HK-2 (cell line): Measurements from ENCODE around the gene TPD52L1.
"Not testable (repeated sequence)": the region's sequence is repeated elsewhere in the genome, so short reads cannot be mapped to it uniquely, and the experiment has no call there.

Experiments used
- DNase-seq: peaks from one replicate; pipeline ENCODE4 v3.0.0-alpha.2; 2018; ENCODE audit not compliant: unreplicated experiment

Gene TPD52L1

GRCh38 chr6:125270380-125270779 is 116.8 kb downstream of the TPD52L1 start:
- DNase-seq: no peak

- no peak for DNase-seq
Measured at GRCh38 chr6:125271486-125272159, 118.0 kb downstream of the TPD52L1 start.

- DNase-seq: no peak
Measured at GRCh38 chr6:125273251-125273650, 119.7 kb downstream of the TPD52L1 start.

GRCh38 chr6:125273965-125274364 is 120.4 kb downstream of the TPD52L1 start:
- peak; percentile 73 for DNase-seq

- no peak for DNase-seq
Measured at GRCh38 chr6:125274935-125275334, 121.4 kb downstream of the TPD52L1 start.

GRCh38 chr6:125275779-125276178 is 122.2 kb downstream of the TPD52L1 start:
- DNase-seq: no peak

- DNase-seq: no peak
Measured at GRCh38 chr6:125277838-125278237, 124.3 kb downstream of the TPD52L1 start.

GRCh38 chr6:125279961-125280360 is 126.4 kb downstream of the TPD52L1 start:
- DNase-seq: no peak

- not testable (repeated sequence) for DNase-seq
Measured at GRCh38 chr6:125280370-125281035, 126.9 kb downstream of the TPD52L1 start.

- DNase-seq: not testable (repeated sequence)
Measured at GRCh38 chr6:125282470-125282869, 128.9 kb downstream of the TPD52L1 start.

GRCh38 chr6:125285353-125285752 is 131.8 kb downstream of the TPD52L1 start:
- no peak for DNase-seq

GRCh38 chr6:125285936-125286335 is 132.4 kb downstream of the TPD52L1 start:
- DNase-seq: no peak

GRCh38 chr6:125287718-125288117 is 134.1 kb downstream of the TPD52L1 start:
- no peak for DNase-seq

GRCh38 chr6:125293587-125293986 is 140.0 kb downstream of the TPD52L1 start:
- no peak for DNase-seq

- no peak for DNase-seq
Measured at GRCh38 chr6:125294036-125294435, 140.5 kb downstream of the TPD52L1 start.

- DNase-seq: no peak
Measured at GRCh38 chr6:125294925-125295324, 141.4 kb downstream of the TPD52L1 start.

- no peak for DNase-seq
Measured at GRCh38 chr6:125296471-125296870, 142.9 kb downstream of the TPD52L1 start.

- DNase-seq: no peak
Measured at GRCh38 chr6:125299257-125299656, 145.7 kb downstream of the TPD52L1 start.

GRCh38 chr6:125300992-125301434 is 147.4 kb downstream of the TPD52L1 start:
- DNase-seq: no peak

GRCh38 chr6:125301435-125302391 is 148.1 kb downstream of the TPD52L1 start, which contains the start of gene HDDC2:
TSS of gene HDDC2 (minus strand) at chr6:125301967. CDS start at chr6:125301932, 35 bp downstream.
- DNase-seq: peak; percentile 73

- no peak for DNase-seq
Measured at GRCh38 chr6:125302840-125303511, 149.4 kb downstream of the TPD52L1 start.

- no peak for DNase-seq
Measured at GRCh38 chr6:125303512-125303854, 149.9 kb downstream of the TPD52L1 start.
